Testis (tissue), 2 donors: Measurements from ENCODE around the gene TMEM141.
A peak's percentile ranks its signal among the peaks of the same experiment; 100 is the strongest.
"Not testable (repeated sequence)": the region's sequence is repeated elsewhere in the genome, so short reads cannot be mapped to it uniquely, and the experiment has no call there.

Source experiments
- POLR2A ChIP-seq: fragments of 450-650 bp; IDR thresholded peaks from one replicate; pipeline ENCODE4 v1.6.1; 2017; ENCODE audit warnings: antibody characterized with exemption, mild to moderate bottlenecking, moderate library complexity
- TF ChIP-seq, protein P1 (sequence below), 3 experiments: fragments of 450-650 bp in 2 of 3; fragments of 200-600 bp in 1 of 3; sonication (generic) in 1 of 3; IDR thresholded peaks; one replicate each; pipeline ENCODE4 v1.5.1; 2016 to 2019; ENCODE audit warnings: antibody characterized with exemption in 3 of 3, mild to moderate bottlenecking in 2 of 3, moderate library complexity in 1 of 3

GRCh38 chr9:136760834-136761544 is 30.2 kb upstream of the TMEM141 start:
- TF ChIP-seq POLR2A, result not testable (repeated sequence)
- TF ChIP-seq, protein P1, sequence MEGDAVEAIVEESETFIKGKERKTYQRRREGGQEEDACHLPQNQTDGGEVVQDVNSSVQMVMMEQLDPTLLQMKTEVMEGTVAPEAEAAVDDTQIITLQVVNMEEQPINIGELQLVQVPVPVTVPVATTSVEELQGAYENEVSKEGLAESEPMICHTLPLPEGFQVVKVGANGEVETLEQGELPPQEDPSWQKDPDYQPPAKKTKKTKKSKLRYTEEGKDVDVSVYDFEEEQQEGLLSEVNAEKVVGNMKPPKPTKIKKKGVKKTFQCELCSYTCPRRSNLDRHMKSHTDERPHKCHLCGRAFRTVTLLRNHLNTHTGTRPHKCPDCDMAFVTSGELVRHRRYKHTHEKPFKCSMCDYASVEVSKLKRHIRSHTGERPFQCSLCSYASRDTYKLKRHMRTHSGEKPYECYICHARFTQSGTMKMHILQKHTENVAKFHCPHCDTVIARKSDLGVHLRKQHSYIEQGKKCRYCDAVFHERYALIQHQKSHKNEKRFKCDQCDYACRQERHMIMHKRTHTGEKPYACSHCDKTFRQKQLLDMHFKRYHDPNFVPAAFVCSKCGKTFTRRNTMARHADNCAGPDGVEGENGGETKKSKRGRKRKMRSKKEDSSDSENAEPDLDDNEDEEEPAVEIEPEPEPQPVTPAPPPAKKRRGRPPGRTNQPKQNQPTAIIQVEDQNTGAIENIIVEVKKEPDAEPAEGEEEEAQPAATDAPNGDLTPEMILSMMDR (IDR thresholded peaks at IDR 0.05), result peak in 2 of 3 experiments; percentile 44 to 54
